Measurements from ENCODE around the gene SRPK1. TPM values are rescaled to one million over a fixed set of nuclear protein-coding genes. Genes with fewer than 3 reads are reported as not detected.

Gene SRPK1
- 88.2 and 88.4 TPM in 2 replicates for total RNA-seq

DNA sequence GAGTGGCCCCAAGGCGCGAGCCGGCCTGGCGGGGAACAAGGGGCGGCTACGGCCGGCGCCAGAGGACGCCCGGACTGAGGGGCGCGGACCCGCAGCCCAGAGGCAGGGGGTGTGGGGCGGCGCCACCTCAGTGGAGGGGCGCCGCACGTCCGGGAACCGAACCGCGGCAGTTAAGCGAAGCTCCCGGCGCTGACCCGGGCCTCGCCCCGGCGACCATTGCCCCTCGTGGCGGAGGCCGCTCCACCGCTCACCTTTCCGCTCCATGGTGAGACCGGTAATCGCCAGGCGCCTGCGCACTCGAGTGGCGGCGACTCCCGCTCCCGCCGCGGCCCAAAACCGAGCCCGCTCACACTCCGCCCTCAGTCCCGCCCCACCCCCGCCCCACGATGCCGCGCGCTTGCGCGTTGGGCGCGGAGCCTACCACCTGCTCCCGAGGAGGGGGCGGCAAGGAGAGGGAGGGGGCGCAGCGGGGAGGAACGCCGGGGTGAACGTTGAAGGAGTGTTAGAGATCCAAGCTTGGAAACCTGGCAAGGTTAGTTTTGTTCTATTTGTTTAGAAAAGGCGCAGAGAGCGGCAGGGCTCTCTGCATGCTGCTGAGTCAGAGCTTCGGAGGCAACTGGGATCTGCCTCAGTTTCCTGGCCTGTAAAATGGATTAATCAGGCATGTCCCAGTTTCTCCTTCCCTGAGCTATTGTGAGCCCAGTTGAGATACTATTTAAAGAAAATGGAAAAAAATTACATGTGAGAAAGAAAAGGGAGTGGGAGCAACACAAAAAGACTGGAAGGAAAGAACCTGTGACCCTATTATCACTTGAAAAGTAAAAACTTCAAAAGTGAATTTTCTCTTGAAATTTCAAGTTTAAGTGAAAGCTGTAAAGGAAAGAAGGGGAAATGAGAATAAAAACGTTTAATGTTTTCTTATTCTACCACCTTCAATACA is at the start of gene SRPK1:
SRPK1 (minus strand) TSS at position 306 of the 940 bp plus-strand sequence; CDS start at position 264, 42 bp downstream.

DNA sequence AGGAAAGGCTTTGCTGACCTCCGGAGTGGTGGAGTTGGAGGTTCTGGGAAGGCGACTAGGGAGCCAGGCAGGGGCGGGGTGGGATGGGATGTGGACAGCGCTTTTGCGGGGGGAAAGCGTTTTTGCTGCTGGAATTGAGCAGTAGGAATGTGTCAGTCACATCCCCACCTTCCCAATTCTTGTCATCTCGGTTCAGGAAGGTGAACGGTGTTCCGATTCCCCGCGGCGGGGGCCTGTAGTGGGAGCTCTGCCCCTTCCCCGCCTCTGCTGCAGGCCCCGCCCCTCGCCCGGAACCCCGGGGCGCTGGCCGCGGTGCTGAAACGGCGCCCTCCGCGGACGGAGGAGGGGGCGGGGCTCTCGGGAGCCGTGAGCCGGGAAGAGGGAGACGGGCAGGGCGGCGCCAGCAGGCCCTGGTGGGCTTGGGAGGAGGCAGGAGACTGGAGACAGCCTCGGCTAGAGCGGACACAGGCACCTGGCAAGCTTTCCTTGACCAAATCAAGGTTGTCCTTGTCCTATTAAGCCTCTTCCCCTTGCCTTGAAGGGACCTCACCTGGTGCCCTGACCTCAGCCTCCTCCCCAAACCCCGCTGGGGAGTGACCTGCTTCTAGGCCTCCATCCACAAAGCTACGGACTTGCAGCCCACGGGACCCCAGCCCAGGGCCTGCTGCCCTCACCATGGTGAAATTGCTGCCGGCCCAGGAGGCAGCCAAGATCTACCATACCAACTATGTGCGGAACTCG is 115.7 kb downstream of the SRPK1 start, which contains the start of gene LHFPL5:
LHFPL5 (plus strand) TSS at position 357 of the 741 bp plus-strand sequence; CDS start at position 676, 319 bp downstream.

Other genes starting within 250 kb of the SRPK1 start
- gene FKBP5, start 232.2 kb downstream of the SRPK1 start, total RNA-seq, result 18.9 and 21.0 TPM in 2 replicates
- 0.19 TPM in 1 of 2 replicates, not detected in the other for gene ARMC12, start 184.1 kb downstream of the SRPK1 start, total RNA-seq
- not detected in 2 replicates for gene CLPSL2, start 144.5 kb downstream of the SRPK1 start, total RNA-seq
- not detected in 2 replicates for gene CLPSL1, start 140.1 kb downstream of the SRPK1 start, total RNA-seq
- not detected in 2 replicates for gene CLPS, start 123.8 kb downstream of the SRPK1 start, total RNA-seq
- gene LHFPL5, start 115.7 kb downstream of the SRPK1 start, total RNA-seq, result not detected in 2 replicates
- 0.38 TPM in 1 of 2 replicates, not detected in the other for gene SLC26A8, start 103.5 kb upstream of the SRPK1 start, total RNA-seq
- 75.1 and 89.3 TPM in 2 replicates for gene MAPK14, start 106.7 kb upstream of the SRPK1 start, total RNA-seq
- gene MAPK13, start 209.4 kb upstream of the SRPK1 start, total RNA-seq, result 3.3 and 4.9 TPM in 2 replicates

Data from vein endothelial cell (primary cell).